GM23248 (cell line): Measurements from ENCODE around the gene PNPLA2. TPM values are rescaled to one million over a fixed set of nuclear protein-coding genes. Genes with fewer than 3 reads are reported as not detected.

Experiments used
- DNase-seq: peaks from one replicate; pipeline ENCODE4 v3.0.0-alpha.2; 2015
- H2AFZ ChIP-seq: fragments of 200-600 bp; sonication (generic); 2 replicates; pipeline ENCODE4 v1.6.1; 2016; ENCODE audit warnings: antibody characterized with exemption
- H3F3A ChIP-seq: fragments of 200-600 bp; sonication (generic); 2 replicates; pipeline ENCODE4 v1.6.1; 2016; ENCODE audit warnings: mild to moderate bottlenecking, antibody characterized with exemption, mixed run types; ENCODE audit not compliant: insufficient read depth
- H3K27ac ChIP-seq: fragments of 200-600 bp; sonication (generic); 2 replicates; pipeline ENCODE4 v1.5.1; 2016; ENCODE audit warnings: mild to moderate bottlenecking
- H3K27me3 ChIP-seq: fragments of 200-600 bp; sonication (generic); replicated peaks from 2 replicates; pipeline ENCODE4 v1.6.1; 2016; ENCODE audit warnings: mild to moderate bottlenecking; ENCODE audit not compliant: insufficient read depth
- H3K36me3 ChIP-seq: fragments of 200-600 bp; sonication (generic); 2 replicates; pipeline ENCODE4 v1.6.1; 2016; ENCODE audit warnings: low read depth, mild to moderate bottlenecking
- H3K4me1 ChIP-seq: fragments of 200-600 bp; sonication (generic); 2 replicates; pipeline ENCODE4 v1.6.1; 2016; ENCODE audit warnings: mild to moderate bottlenecking; ENCODE audit not compliant: insufficient read depth
- H3K4me2 ChIP-seq: fragments of 200-600 bp; sonication (generic); one replicate; pipeline ENCODE4 v1.6.1; 2016; ENCODE audit warnings: mild to moderate bottlenecking; ENCODE audit not compliant: unreplicated experiment
- H3K4me3 ChIP-seq: fragments of 200-600 bp; sonication (generic); 2 replicates; pipeline ENCODE4 v1.5.1; 2016; ENCODE audit warnings: mild to moderate bottlenecking
- H3K79me2 ChIP-seq: fragments of 200-600 bp; sonication (generic); 2 replicates; pipeline ENCODE4 v1.6.1; 2016; ENCODE audit warnings: mild to moderate bottlenecking; ENCODE audit not compliant: insufficient read depth
- H3K9ac ChIP-seq: fragments of 200-600 bp; sonication (generic); 2 replicates; pipeline ENCODE4 v1.6.1; 2016; ENCODE audit warnings: mild to moderate bottlenecking
- H3K9me2 ChIP-seq: fragments of 200-600 bp; sonication (generic); 2 replicates; pipeline ENCODE4 v1.6.1; 2016; ENCODE audit warnings: mixed run types, mild to moderate bottlenecking, moderate library complexity; ENCODE audit not compliant: insufficient read depth
- H3K9me3 ChIP-seq: fragments of 200-600 bp; sonication (generic); one replicate; pipeline ENCODE4 v1.6.1; 2017; ENCODE audit warnings: low read depth
- H4K20me1 ChIP-seq: fragments of 200-600 bp; sonication (generic); 2 replicates; pipeline ENCODE4 v1.6.0; 2016; ENCODE audit not compliant: insufficient read depth
- EZH2 ChIP-seq: fragments of 200-600 bp; sonication (generic); IDR thresholded peaks from 2 replicates; pipeline ENCODE4 v1.6.1; 2018; ENCODE audit warnings: antibody characterized with exemption, mild to moderate bottlenecking; ENCODE audit not compliant: insufficient read depth, poor library complexity, severe bottlenecking
- EZH2phosphoT487 ChIP-seq: fragments of 200-600 bp; sonication (generic); IDR thresholded peaks from 2 replicates; pipeline ENCODE4 v1.6.1; 2018; ENCODE audit warnings: antibody characterized with exemption, moderate library complexity, mild to moderate bottlenecking, low read depth; ENCODE audit not compliant: insufficient read depth
- WGBS, 2 experiments: methylation state at CpG; one replicate each; pipeline ENCODE4 v1.1.6; 2015 to 2017; ENCODE audit warnings: low lambda C conversion rate in 2 of 2, low coverage in 1 of 2; ENCODE audit errors: missing lambda C conversion rate in 2 of 2; 5-methylcytosine and 5-hydroxymethylcytosine counted together
- in situ Hi-C: fragments of 300-500 bp; cut with MboI; formaldehyde crosslinking; loops from 2 replicates; pipeline ENCODE4 v1.15.0; 2020
- polyA plus RNA-seq: library from polyadenylated mRNA; unstranded; fragments of >200 nt; fragmentation: Nextera tagmentation; extraction: Ambion mirVana; gene quantifications from 2 replicates; pipeline ENCODE4 v1.2.1, GENCODE V29; 2016
- small RNA-seq: library from RNA; depleted of rRNA; stranded (forward); fragments of <200 nt; gene quantifications from one replicate; pipeline ENCODE3, GENCODE V24; 2014; ENCODE audit warnings: low read depth, low replicate concordance
- total RNA-seq: library from RNA; depleted of rRNA; stranded (reverse); fragments of >200 nt; shearing (Covaris generic); gene quantifications from 2 replicates; pipeline ENCODE4 v1.2.3, GENCODE V29; 2014; rRNA removed

The PNPLA2 gene
- total and polyA plus RNA-seq, 2 experiments from 2014 or later = 38.7 to 87.6 TPM

DNA sequence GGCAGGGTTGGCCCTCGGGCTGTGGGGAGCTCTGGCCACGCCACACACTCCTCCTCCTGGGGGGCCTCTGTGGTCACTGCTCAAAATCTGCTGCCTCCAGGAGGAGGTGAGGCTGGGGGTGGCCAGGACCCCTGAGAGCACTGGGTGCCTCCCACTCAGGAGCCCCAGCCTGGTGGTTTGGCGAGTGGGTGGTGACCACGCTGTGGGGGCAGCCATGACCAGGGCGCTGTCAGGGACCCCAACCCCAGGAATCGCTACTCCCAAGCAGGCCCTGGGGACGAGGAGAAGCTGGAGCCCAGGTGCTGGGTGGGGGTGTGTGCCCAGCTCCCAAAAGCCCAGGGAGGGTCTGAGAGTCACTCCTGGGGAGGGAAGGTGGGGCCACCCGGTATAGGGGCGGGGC, 54.1 kb downstream of the PNPLA2 start:
- H3K27me3 ChIP-seq = no peaks in the 10 kb centered on the region
- in situ Hi-C loops = no loop called here
- H4K20me1 ChIP-seq = no peaks in the 10 kb centered on the region
- H3K27ac ChIP-seq = no peak overlapping the region
- H3K36me3 ChIP-seq = no peaks in the 10 kb centered on the region
- H3K79me2 ChIP-seq = no peaks in the 10 kb centered on the region
- no peaks in the 10 kb centered on the region for H3K9me2 ChIP-seq
- H3K4me2 ChIP-seq = no peak overlapping the region
- H3F3A ChIP-seq = no peaks in the 10 kb centered on the region
- H2AFZ ChIP-seq = no peak overlapping the region
- no peaks in the 10 kb centered on the region for H3K9me3 ChIP-seq
- no peak for DNase-seq
- H3K4me3 ChIP-seq = no peak overlapping the region
- H3K9ac ChIP-seq = no peak overlapping the region
- 88 to 90% methylated on average over 7 to 9 of the region's 9 CpGs for WGBS, 2 experiments
- no peak for TF ChIP-seq EZH2phosphoT487
- no peak for TF ChIP-seq EZH2
- no peaks in the 10 kb centered on the region for H3K4me1 ChIP-seq

DNA sequence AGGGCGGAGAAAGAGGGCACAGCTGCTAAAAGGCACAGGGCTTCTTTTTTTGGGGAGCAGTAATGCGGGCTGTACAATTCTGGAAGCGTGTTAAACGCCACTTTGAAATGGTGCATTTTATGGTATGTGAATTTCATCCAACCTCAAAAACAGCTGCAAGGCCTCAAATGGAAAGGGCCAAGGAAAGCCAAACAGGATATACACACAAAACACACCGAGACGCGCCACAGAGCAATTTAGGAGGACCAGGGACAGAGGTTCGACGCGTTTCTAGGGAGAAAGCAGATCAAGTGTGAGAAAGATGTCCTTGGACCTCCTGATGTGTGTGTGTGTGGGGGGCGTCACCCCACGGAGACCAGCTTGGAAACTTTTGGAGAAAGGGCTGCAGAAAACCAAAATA, 55.0 kb downstream of the PNPLA2 start:
- no peak overlapping the region for H2AFZ ChIP-seq
- H3K4me2 ChIP-seq = no peak overlapping the region
- H3K4me3 ChIP-seq = no peak overlapping the region
- no peaks in the 10 kb centered on the region for H3K9me2 ChIP-seq
- H3K36me3 ChIP-seq = no peaks in the 10 kb centered on the region; the same call in 1 of the 2 replicates
- no peak overlapping the region for H3K27ac ChIP-seq
- H3K9me3 ChIP-seq = no peaks in the 10 kb centered on the region
- no peaks in the 10 kb centered on the region for H4K20me1 ChIP-seq
- no peaks in the 10 kb centered on the region for H3K27me3 ChIP-seq
- in situ Hi-C loops = no loop called here
- no peak for DNase-seq
- H3F3A ChIP-seq = no peaks in the 10 kb centered on the region
- WGBS, 2 experiments = 77% methylated on average over 12 of the region's 12 CpGs
- no peak overlapping the region for H3K9ac ChIP-seq
- H3K4me1 ChIP-seq = no peaks in the 10 kb centered on the region
- H3K79me2 ChIP-seq = no peaks in the 10 kb centered on the region
- TF ChIP-seq EZH2phosphoT487 (no peak), EZH2 (no peak)

Small RNAs within 50 kb of the gene (small RNA-seq; reads per million reads assigned to genes)
- not detected for gene SNORA52

Other genes with a start within 250 kb of the PNPLA2 start
- 27.7 and 30.5 TPM in 2 replicates for gene PHRF1, start 242.4 kb upstream of the PNPLA2 start, total RNA-seq
- gene PHRF1, start 242.4 kb upstream of the PNPLA2 start, polyA plus RNA-seq = 10.9 and 11.0 TPM in 2 replicates
- 3.7 and 11.8 TPM in 2 replicates for gene IRF7, start 203.0 kb upstream of the PNPLA2 start, total RNA-seq
- gene IRF7, start 203.0 kb upstream of the PNPLA2 start, polyA plus RNA-seq = 4.7 and 5.1 TPM in 2 replicates
- gene CDHR5, start 194.0 kb upstream of the PNPLA2 start, total RNA-seq = not detected in 2 replicates
- gene CDHR5, start 194.0 kb upstream of the PNPLA2 start, polyA plus RNA-seq = not detected in 2 replicates
- gene SCT, start 191.7 kb upstream of the PNPLA2 start, total RNA-seq = not detected in 2 replicates
- not detected in 2 replicates for gene SCT, start 191.7 kb upstream of the PNPLA2 start, polyA plus RNA-seq
- gene DRD4, start 181.6 kb upstream of the PNPLA2 start, total RNA-seq = not detected in 2 replicates
- not detected in 2 replicates for gene DRD4, start 181.6 kb upstream of the PNPLA2 start, polyA plus RNA-seq
- gene DEAF1, start 123.7 kb upstream of the PNPLA2 start, total RNA-seq = 31.6 and 38.5 TPM in 2 replicates
- 31.7 and 35.0 TPM in 2 replicates for gene DEAF1, start 123.7 kb upstream of the PNPLA2 start, polyA plus RNA-seq
- 27.0 and 37.3 TPM in 2 replicates for gene TMEM80, start 123.1 kb upstream of the PNPLA2 start, total RNA-seq
- 47.9 and 50.1 TPM in 2 replicates for gene TMEM80, start 123.1 kb upstream of the PNPLA2 start, polyA plus RNA-seq
- gene EPS8L2, start 112.7 kb upstream of the PNPLA2 start, total RNA-seq = 58.3 and 59.7 TPM in 2 replicates
- 46.4 and 48.2 TPM in 2 replicates for gene EPS8L2, start 112.7 kb upstream of the PNPLA2 start, polyA plus RNA-seq
- gene TALDO1, start 71.5 kb upstream of the PNPLA2 start, total RNA-seq = 185 and 216 TPM in 2 replicates
- 313 and 318 TPM in 2 replicates for gene TALDO1, start 71.5 kb upstream of the PNPLA2 start, polyA plus RNA-seq
- 38.3 and 45.0 TPM in 2 replicates for gene GATD1, start 41.4 kb upstream of the PNPLA2 start, total RNA-seq
- 27.0 and 27.4 TPM in 2 replicates for gene GATD1, start 41.4 kb upstream of the PNPLA2 start, polyA plus RNA-seq
- gene CEND1, start 28.8 kb upstream of the PNPLA2 start, total RNA-seq = 2.1 and 2.8 TPM in 2 replicates
- gene CEND1, start 28.8 kb upstream of the PNPLA2 start, polyA plus RNA-seq = 3.4 and 3.9 TPM in 2 replicates
- gene SLC25A22, start 20.6 kb upstream of the PNPLA2 start, total RNA-seq = 10.5 and 13.9 TPM in 2 replicates
- 18.7 and 19.4 TPM in 2 replicates for gene SLC25A22, start 20.6 kb upstream of the PNPLA2 start, polyA plus RNA-seq
- gene PIDD1, start 13.7 kb upstream of the PNPLA2 start, total RNA-seq = 4.2 and 6.4 TPM in 2 replicates
- gene PIDD1, start 13.7 kb upstream of the PNPLA2 start, polyA plus RNA-seq = 7.3 and 8.5 TPM in 2 replicates
- 162 and 263 TPM in 2 replicates for gene RPLP2, start 8.9 kb upstream of the PNPLA2 start, total RNA-seq
- 726 and 744 TPM in 2 replicates for gene RPLP2, start 8.9 kb upstream of the PNPLA2 start, polyA plus RNA-seq
- 0.38 and 2.3 TPM in 2 replicates for gene CRACR2B, start 9.0 kb downstream of the PNPLA2 start, total RNA-seq
- 1.2 and 2.0 TPM in 2 replicates for gene CRACR2B, start 9.0 kb downstream of the PNPLA2 start, polyA plus RNA-seq
- gene CD151, start 14.0 kb downstream of the PNPLA2 start, total RNA-seq = 1,651 and 1,751 TPM in 2 replicates
- gene CD151, start 14.0 kb downstream of the PNPLA2 start, polyA plus RNA-seq = 796 and 807 TPM in 2 replicates
- 67.8 and 113 TPM in 2 replicates for gene POLR2L, start 23.6 kb downstream of the PNPLA2 start, total RNA-seq
- gene POLR2L, start 23.6 kb downstream of the PNPLA2 start, polyA plus RNA-seq = 804 and 820 TPM in 2 replicates
- gene TSPAN4, start 23.9 kb downstream of the PNPLA2 start, total RNA-seq = 340 and 393 TPM in 2 replicates
- 343 and 344 TPM in 2 replicates for gene TSPAN4, start 23.9 kb downstream of the PNPLA2 start, polyA plus RNA-seq
- 72.3 and 91.9 TPM in 2 replicates for gene CHID1, start 91.9 kb downstream of the PNPLA2 start, total RNA-seq
- 202 and 215 TPM in 2 replicates for gene CHID1, start 91.9 kb downstream of the PNPLA2 start, polyA plus RNA-seq
- gene AP2A2, start 107.0 kb downstream of the PNPLA2 start, total RNA-seq = 32.2 and 38.3 TPM in 2 replicates
- gene AP2A2, start 107.0 kb downstream of the PNPLA2 start, polyA plus RNA-seq = 27.5 and 31.1 TPM in 2 replicates
- gene MUC6, start 217.8 kb downstream of the PNPLA2 start, total RNA-seq = not detected in 2 replicates
- not detected in 2 replicates for gene MUC6, start 217.8 kb downstream of the PNPLA2 start, polyA plus RNA-seq